Islet of Langerhans (tissue), 1 donor: ENCODE results near the gene MGA.

Experiments
- FAIRE-seq: peaks from one replicate; lab custom pipeline; 2011; peaks lifted over from hg19 to GRCh38; lab: Jason Lieb, UNC

The MGA gene

GRCh38 chr15:41809526-41810220 lies 149.5 kb downstream of the MGA start:
- FAIRE-seq = no peak

GRCh38 chr15:41810651-41811431 lies 150.6 kb downstream of the MGA start:
- no peak for FAIRE-seq

- no peak for FAIRE-seq
These were observed 151.4 kb downstream of the MGA start for GRCh38 chr15:41811432-41812195.

GRCh38 chr15:41812820-41813375 lies 152.7 kb downstream of the MGA start:
- no peak for FAIRE-seq

GRCh38 chr15:41813426-41813825 lies 153.2 kb downstream of the MGA start:
- no peak for FAIRE-seq

GRCh38 chr15:41814534-41814933 lies 154.3 kb downstream of the MGA start:
- FAIRE-seq = no peak

GRCh38 chr15:41816788-41817187 lies 156.6 kb downstream of the MGA start:
- FAIRE-seq = no peak

- no peak for FAIRE-seq
These were observed 157.1 kb downstream of the MGA start for GRCh38 chr15:41817327-41817726.

- FAIRE-seq = no peak
These were observed 157.6 kb downstream of the MGA start for GRCh38 chr15:41817781-41818180.

GRCh38 chr15:41819455-41820050 lies 159.3 kb downstream of the MGA start:
- no peak for FAIRE-seq

GRCh38 chr15:41820791-41821423 lies 160.7 kb downstream of the MGA start:
- no peak for FAIRE-seq

- no peak for FAIRE-seq
These were observed 161.6 kb downstream of the MGA start for GRCh38 chr15:41821831-41822230.

GRCh38 chr15:41822471-41822870 lies 162.3 kb downstream of the MGA start:
- FAIRE-seq = no peak
